IMR-90 (cell line): ENCODE data around the gene ETF1. TPM values are rescaled to one million over a fixed set of nuclear protein-coding genes. Genes with fewer than 3 reads are reported as not detected.

Experiments used
- ATAC-seq: fragments of 200-7000 bp; cut with Tn5 transposase; 2 replicates; pipeline ENCODE4 v1.9.1; 2020; ENCODE audit warnings: low read depth, mild to moderate bottlenecking, moderate library complexity
- BruUV-seq: library from RNA; stranded (reverse); fragments of 400-500 nt; replicated peaks from 2 replicates; lab custom pipeline; 2021; lab: Mats Ljungman, UMichigan
- CTCF ChIA-PET: fragments of 300-600 bp; formaldehyde crosslinking; extraction: SDS; loops from one replicate; lab custom pipeline; 2021; ENCODE audit warnings: antibody characterized with exemption; lab: Yijun Ruan, JAX
- POLR2A ChIA-PET: fragments of 300-600 bp; sonication (Branson Sonifier 250); formaldehyde crosslinking; loops from one replicate; lab custom pipeline; 2022; ENCODE audit warnings: antibody characterized with exemption; ENCODE audit not compliant: unreplicated experiment; lab: Charles Lee
- DNase-seq: peaks from one replicate; pipeline ENCODE4 v3.0.0; 2013
- H2AFZ ChIP-seq: replicated peaks from 2 replicates; pipeline ENCODE3; 2013; ENCODE audit warnings: low read length, mild to moderate bottlenecking; ENCODE audit not compliant: poor library complexity
- H2AK5ac ChIP-seq: 2 replicates; pipeline ENCODE4 v1.6.1; 2013; ENCODE audit warnings: low read depth, low read length, inconsistent platforms
- H2AK9ac ChIP-seq: replicated peaks from 2 replicates; pipeline ENCODE3; 2013; ENCODE audit warnings: mild to moderate bottlenecking, low read depth, low read length, moderate library complexity; ENCODE audit not compliant: poor library complexity
- H2BK120ac ChIP-seq: 2 replicates; pipeline ENCODE4 v1.6.1; 2013; ENCODE audit warnings: low read depth, low read length, inconsistent platforms
- H2BK15ac ChIP-seq: 3 replicates; pipeline ENCODE4 v1.6.1; 2013; ENCODE audit warnings: low read depth, low read length, inconsistent platforms
- H2BK20ac ChIP-seq: 2 replicates; pipeline ENCODE4 v1.6.1; 2013; ENCODE audit warnings: low read depth, mild to moderate bottlenecking, inconsistent platforms, low read length, moderate library complexity
- H2BK5ac ChIP-seq: 2 replicates; pipeline ENCODE4 v1.6.1; 2013; ENCODE audit warnings: mild to moderate bottlenecking, low read depth, low read length, inconsistent platforms; ENCODE audit not compliant: poor library complexity, severe bottlenecking
- H3K14ac ChIP-seq: replicated peaks from 2 replicates; pipeline ENCODE4 v1.6.1; 2013; ENCODE audit warnings: low read depth, low read length, inconsistent platforms
- H3K18ac ChIP-seq: 2 replicates; pipeline ENCODE4 v1.6.1; 2013; ENCODE audit warnings: low read depth, low read length, control low read depth
- H3K23ac ChIP-seq: 2 replicates; pipeline ENCODE4 v1.6.1; 2013; ENCODE audit warnings: low read depth, low read length, inconsistent platforms
- H3K27ac ChIP-seq: 2 replicates; pipeline ENCODE4 v1.5.1; 2013; ENCODE audit warnings: mild to moderate bottlenecking, control low read depth, low read length; ENCODE audit not compliant: insufficient read depth
- H3K27me3 ChIP-seq: 2 replicates; pipeline ENCODE4 v1.6.1; 2013; ENCODE audit warnings: low read length; ENCODE audit not compliant: control insufficient read depth, insufficient read depth
- H3K36me3 ChIP-seq: 2 replicates; pipeline ENCODE4 v1.6.1; 2013; ENCODE audit warnings: low read length, mixed read lengths; ENCODE audit not compliant: control insufficient read depth, insufficient read depth
- H3K4ac ChIP-seq: 2 replicates; pipeline ENCODE4 v1.6.1; 2013; ENCODE audit warnings: low read depth, low read length, inconsistent platforms
- H3K4me1 ChIP-seq: 2 replicates; pipeline ENCODE4 v1.6.1; 2013; ENCODE audit warnings: low read length, mixed read lengths; ENCODE audit not compliant: control insufficient read depth, insufficient read depth
- H3K4me2 ChIP-seq: 2 replicates; pipeline ENCODE4 v1.6.1; 2013; ENCODE audit warnings: low read depth, mild to moderate bottlenecking, control low read depth, low read length, moderate library complexity
- H3K4me3 ChIP-seq: 2 replicates; pipeline ENCODE4 v1.5.1; 2013; ENCODE audit warnings: low read depth, mild to moderate bottlenecking, control low read depth, low read length, moderate library complexity; ENCODE audit not compliant: insufficient read depth
- H3K56ac ChIP-seq: 2 replicates; pipeline ENCODE4 v1.6.1; 2013; ENCODE audit warnings: low read length, inconsistent platforms; ENCODE audit not compliant: insufficient read depth; ENCODE audit errors: extremely low read depth
- H3K79me1 ChIP-seq, 2 experiments: 2 replicates each; pipeline ENCODE4 v1.6.1; 2013; ENCODE audit warnings: low read length in 2 of 2, inconsistent platforms in 1 of 2, low read depth in 1 of 2
- H3K9ac ChIP-seq: 2 replicates; pipeline ENCODE4 v1.6.1; 2013; ENCODE audit warnings: low read depth, low read length, control low read depth
- H3K9me1 ChIP-seq: 2 replicates; pipeline ENCODE4 v1.6.1; 2013; ENCODE audit warnings: low read length, inconsistent platforms; ENCODE audit not compliant: insufficient read depth
- H3K9me3 ChIP-seq: 2 replicates; pipeline ENCODE4 v1.6.1; 2013; ENCODE audit warnings: low read length; ENCODE audit not compliant: control insufficient read depth, insufficient read depth
- H4K20me1 ChIP-seq: 2 replicates; pipeline ENCODE4 v1.6.1; 2013; ENCODE audit warnings: low read length, inconsistent platforms; ENCODE audit not compliant: insufficient read depth
- H4K5ac ChIP-seq: 2 replicates; pipeline ENCODE4 v1.6.1; 2013; ENCODE audit warnings: mild to moderate bottlenecking, low read depth, low read length, control low read depth
- H4K8ac ChIP-seq, 2 experiments: 2 replicates each; pipeline ENCODE4 v1.6.1; 2013; ENCODE audit warnings: low read depth in 2 of 2, low read length in 2 of 2, control low read depth in 1 of 2, inconsistent platforms in 1 of 2
- H4K91ac ChIP-seq: 2 replicates; pipeline ENCODE4 v1.6.1; 2013; ENCODE audit warnings: low read depth, low read length, inconsistent platforms; ENCODE audit not compliant: insufficient read depth
- CEBPB ChIP-seq: IDR thresholded peaks from 2 replicates; pipeline ENCODE4 v1.6.1; 2012; ENCODE audit warnings: low read depth, low read length, improper control_type of control experiment
- CHD1 ChIP-seq: IDR thresholded peaks from 2 replicates; pipeline ENCODE4 v1.6.1; 2012; ENCODE audit warnings: low read depth, low read length, improper control_type of control experiment
- CTCF ChIP-seq: conservative IDR thresholded peaks from 2 replicates; pipeline ENCODE4 v1.5.1; 2012; ENCODE audit warnings: mild to moderate bottlenecking, low read depth, low read length, improper control_type of control experiment
- FOS ChIP-seq: fragments of 150-350 bp; IDR thresholded peaks from 2 replicates; pipeline ENCODE4 v1.6.1; 2016; ENCODE audit warnings: low read depth, low read length
- MAFK ChIP-seq: IDR thresholded peaks from 2 replicates; pipeline ENCODE4 v1.6.1; 2012; ENCODE audit warnings: low read depth, low read length, improper control_type of control experiment
- MAZ ChIP-seq: IDR thresholded peaks from 2 replicates; pipeline ENCODE4 v1.6.1; 2012; ENCODE audit warnings: low read depth, mild to moderate bottlenecking, low read length, improper control_type of control experiment, moderate library complexity, borderline replicate concordance
- MXI1 ChIP-seq: IDR thresholded peaks from 2 replicates; pipeline ENCODE4 v1.6.1; 2012; ENCODE audit warnings: low read depth, mild to moderate bottlenecking, low read length, moderate library complexity, borderline replicate concordance
- POLR2A ChIP-seq: IDR thresholded peaks from 2 replicates; pipeline ENCODE4 v1.6.1; 2012; ENCODE audit warnings: mild to moderate bottlenecking, low read depth, low read length
- RCOR1 ChIP-seq: IDR thresholded peaks from 2 replicates; pipeline ENCODE4 v1.6.1; 2012; ENCODE audit warnings: mild to moderate bottlenecking, low read length, improper control_type of control experiment; ENCODE audit not compliant: insufficient replicate concordance
- WGBS, 2 experiments: methylation state at CpG; one replicate each; pipeline versions ENCODE4 v1.1.5 to v1.1.7; 2013; ENCODE audit warnings: missing lambda C conversion rate in 2 of 2; ENCODE audit not compliant: insufficient read length in 1 of 2; ENCODE audit errors: extremely low coverage in 2 of 2; 5-methylcytosine and 5-hydroxymethylcytosine counted together
- dilution Hi-C: fragments of 300-500 bp; cut with HindIII; formaldehyde crosslinking; loops from one replicate; pipeline ENCODE4 v1.14.3; 2018; ENCODE audit warnings: low sequenced_read_pairs; ENCODE audit not compliant: unreplicated experiment
- in situ Hi-C: fragments of 300-500 bp; cut with MboI; formaldehyde crosslinking; loops from 3 replicates; pipeline ENCODE4 v1.14.3; 2019; ENCODE audit warnings: low sequenced_read_pairs, inconsistent platforms, mixed read lengths
- intact Hi-C: fragments of 100-400 bp; cut with micrococcal nuclease; formaldehyde crosslinking; loops from 2 replicates; pipeline ENCODE4 v1.10.0; 2022
- polyA plus RNA-seq, 3 experiments: library from polyadenylated mRNA; depleted of rRNA; stranded (reverse); fragments of >200 nt; gene quantifications; 2 replicates each; pipeline ENCODE4 v1.2.3, GENCODE V29; 2012; ENCODE audit warnings: low replicate concordance in 1 of 3
- total RNA-seq: library from RNA; depleted of rRNA; stranded (reverse); fragments of >200 nt; gene quantifications from 2 replicates; pipeline ENCODE4 v1.2.3, GENCODE V29; 2012
- TF ChIP-seq, protein P1 (sequence below): fragments of 150-350 bp; IDR thresholded peaks from 2 replicates; pipeline ENCODE4 v1.6.1; 2017; ENCODE audit warnings: mild to moderate bottlenecking, antibody characterized with exemption, low read length, low read depth

Gene ETF1
- total and polyA plus RNA-seq, 2 of the 4 experiments (the other 2 are of a cell fraction), result 53.2 to 126 TPM

GRCh38 chr5:138573223-138573622, 30.2 kb upstream of the ETF1 start:
- Histone ChIP-seq H4K20me1 (peaks cover 38% of the 10 kb centered on the region), H3K4me3 (no peak overlapping the region), H3K9me3 (no peaks in the 10 kb centered on the region), H4K91ac (no peak overlapping the region), H2BK20ac (no peak overlapping the region), H4K5ac (no peak overlapping the region), H3K23ac (no peak overlapping the region), H3K36me3 (peaks cover 41% of the 10 kb centered on the region), H2AK5ac (no peak overlapping the region), H3K4me2 (no peak overlapping the region), H2BK5ac (no peak overlapping the region), H2BK15ac (no peak overlapping the region), H3K14ac (no peak overlapping the region), H3K4me1 (peaks cover 2% of the 10 kb centered on the region), H3K27ac (no peak overlapping the region), H2AFZ (no peak overlapping the region), H3K4ac (no peak overlapping the region), H3K18ac (no peak overlapping the region), H3K27me3 (no peaks in the 10 kb centered on the region), H2AK9ac (no peak overlapping the region), H3K56ac (no peak overlapping the region), H2BK120ac (no peak overlapping the region), H3K9ac (no peak overlapping the region), H4K8ac (no peak overlapping the region), H3K79me1 (peaks cover 23 to 48% of the 10 kb centered on the region in 2 experiments), H3K9me1 (0 out of 2 replicates have a peak, but pooled peaks cover 4% of the 10 kb centered on the region)
- dilution Hi-C loops, result no loop called here
- ATAC-seq, result no peak
- no peak for DNase-seq
- WGBS, 2 experiments, result 89% methylated on average over 2 of the region's 8 CpGs; no CpG with 5 or more reads in 1 of the 2 experiments
- in situ Hi-C loops, result loop anchor here (10.0 kb wide), 1 partner anchor 692 kb away; no protein-coding TSS in a partner anchor
- POLR2A ChIA-PET, result no interaction called here
- intact Hi-C loops, result no loop called here
- TF ChIP-seq RCOR1 (no peak), MAFK (no peak), POLR2A (no peak), MAZ (no peak), CTCF (no peak), MXI1 (no peak), CEBPB (no peak), CHD1 (no peak), FOS (no peak)
- TF ChIP-seq, protein P1, sequence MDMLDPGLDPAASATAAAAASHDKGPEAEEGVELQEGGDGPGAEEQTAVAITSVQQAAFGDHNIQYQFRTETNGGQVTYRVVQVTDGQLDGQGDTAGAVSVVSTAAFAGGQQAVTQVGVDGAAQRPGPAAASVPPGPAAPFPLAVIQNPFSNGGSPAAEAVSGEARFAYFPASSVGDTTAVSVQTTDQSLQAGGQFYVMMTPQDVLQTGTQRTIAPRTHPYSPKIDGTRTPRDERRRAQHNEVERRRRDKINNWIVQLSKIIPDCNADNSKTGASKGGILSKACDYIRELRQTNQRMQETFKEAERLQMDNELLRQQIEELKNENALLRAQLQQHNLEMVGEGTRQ, result no peak
- CTCF ChIA-PET, result interaction anchor here (0.7 kb wide), 1 partner anchor 297 kb away, joined by 3 read pairs; no protein-coding TSS in a partner anchor
- no TSS peak for BruUV-seq
